ENCODE results near the gene ARMH4.

ARMH4 gene

GRCh38 chr14:58026219-58026618 is 125.8 kb downstream of the ARMH4 start:
- DNase-seq, result no peak

- DNase-seq, result no peak
These were observed 137.2 kb downstream of the ARMH4 start for GRCh38 chr14:58014778-58015177.

GRCh38 chr14:58002618-58003017 is 149.4 kb downstream of the ARMH4 start:
- no peak for DNase-seq

GRCh38 chr14:57999979-58000378 is 152.0 kb downstream of the ARMH4 start:
- DNase-seq, result no peak

- DNase-seq, result no peak
These were observed 152.5 kb downstream of the ARMH4 start for GRCh38 chr14:57999471-57999870.

- DNase-seq, result no peak
These were observed 153.2 kb downstream of the ARMH4 start for GRCh38 chr14:57998766-57999165.

- DNase-seq, result no peak
These were observed 160.7 kb downstream of the ARMH4 start for GRCh38 chr14:57991353-57991752.

- DNase-seq, result no peak
These were observed 163.6 kb downstream of the ARMH4 start for GRCh38 chr14:57988445-57988844.

GRCh38 chr14:57987596-57988300 is 164.3 kb downstream of the ARMH4 start:
- DNase-seq, result no peak

GRCh38 chr14:57987051-57987450 is 165.0 kb downstream of the ARMH4 start:
- DNase-seq, result no peak

GRCh38 chr14:57982804-57983634 is 169.0 kb downstream of the ARMH4 start:
- DNase-seq, result no peak

GRCh38 chr14:57981817-57982560 is 170.0 kb downstream of the ARMH4 start:
- DNase-seq, result no peak

GRCh38 chr14:57979376-57980048 is 172.5 kb downstream of the ARMH4 start:
- DNase-seq, result no peak

GRCh38 chr14:57976701-57977100 is 175.3 kb downstream of the ARMH4 start:
- no peak for DNase-seq

- DNase-seq, result no peak
These were observed 177.1 kb downstream of the ARMH4 start for GRCh38 chr14:57974896-57975295.

GRCh38 chr14:57970594-57970993 is 181.4 kb downstream of the ARMH4 start:
- DNase-seq, result no peak

GRCh38 chr14:57970175-57970574 is 181.8 kb downstream of the ARMH4 start:
- DNase-seq, result no peak

GRCh38 chr14:57963071-57963470 is 188.9 kb downstream of the ARMH4 start:
- DNase-seq, result no peak

- no peak for DNase-seq
These were observed 189.5 kb downstream of the ARMH4 start for GRCh38 chr14:57962325-57963035.

- DNase-seq, result no peak
These were observed 190.3 kb downstream of the ARMH4 start for GRCh38 chr14:57961786-57962060.

GRCh38 chr14:57960946-57961785 is 190.8 kb downstream of the ARMH4 start:
- DNase-seq, result no peak

GRCh38 chr14:57957441-57957840 is 194.6 kb downstream of the ARMH4 start:
- DNase-seq, result no peak

Measured in effector CD8-positive, alpha-beta T cell (primary cell).